Stimulated activated CD8-positive, alpha-beta memory T cell treated with anti-CD3 and anti-CD28 coated beads, Interleukin-12 subunit alpha, Interleukin-12 subunit beta, amount 100 ng/mL, for 1 hour (primary cell): ENCODE measurements around the gene ADCY5.

Source experiments
- DNase-seq: peaks from one replicate; pipeline ENCODE4 v3.0.0-alpha.2; 2020; ENCODE audit warnings: low read depth

The ADCY5 gene

GRCh38 chr3:123286308-123287023, 162.4 kb downstream of the ADCY5 start:
- no peak for DNase-seq

GRCh38 chr3:123285931-123286307, 163.0 kb downstream of the ADCY5 start:
- no peak for DNase-seq

- DNase-seq: no peak
Observed at GRCh38 chr3:123285479-123285878, 163.4 kb downstream of the ADCY5 start.

DNA sequence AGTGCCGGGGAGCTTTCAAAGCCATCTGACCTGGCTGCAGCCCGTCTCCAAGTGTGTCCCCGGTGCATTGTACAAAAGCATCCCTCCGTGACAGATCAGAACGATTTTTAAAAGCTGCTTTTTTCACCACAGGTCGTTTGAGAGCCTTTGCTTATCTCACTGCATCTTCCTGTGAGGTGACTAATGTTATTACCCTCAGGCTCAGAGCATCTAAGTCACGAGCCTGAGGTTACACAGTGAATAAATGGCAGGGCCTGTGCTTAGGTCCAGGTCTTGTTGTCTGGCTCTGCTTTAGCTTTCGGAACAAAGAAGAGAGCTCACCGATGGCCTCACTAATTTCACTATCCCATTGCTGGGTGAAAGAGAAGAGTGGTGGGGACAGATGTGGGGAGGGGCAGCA, 163.8 kb downstream of the ADCY5 start:
- DNase-seq: no peak

DNA sequence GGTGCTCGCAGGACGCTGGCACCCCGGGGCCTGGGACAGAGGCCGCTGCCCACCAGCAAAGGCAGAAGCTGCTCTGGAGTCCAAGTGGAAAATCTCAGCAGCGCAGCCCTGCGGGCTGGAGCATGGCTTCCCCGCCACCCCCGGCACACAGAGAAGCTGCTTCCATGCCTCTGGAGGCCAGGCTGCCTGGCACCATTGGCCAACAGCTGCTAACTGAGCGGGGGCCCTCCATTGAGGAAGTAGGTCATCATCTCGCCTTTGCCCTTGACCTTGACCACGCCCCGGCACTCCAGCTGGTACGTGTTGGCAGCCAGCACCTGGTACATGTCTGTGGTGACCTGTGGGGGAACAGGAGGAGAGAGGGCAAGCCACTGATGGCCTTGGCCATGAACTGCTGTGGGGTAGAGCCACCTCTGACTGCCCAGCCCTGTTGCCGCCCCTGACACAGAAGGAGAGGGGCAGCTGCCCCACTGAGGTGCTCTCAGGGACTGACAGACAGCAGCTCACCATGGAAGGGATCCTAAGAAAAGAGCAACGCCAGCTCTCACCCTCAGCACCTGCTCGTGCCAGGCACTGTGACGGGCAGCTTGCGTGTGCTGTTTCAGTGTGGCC, 164.4 kb downstream of the ADCY5 start:
- no peak for DNase-seq

GRCh38 chr3:123283657-123284398, 165.1 kb downstream of the ADCY5 start:
- no peak for DNase-seq

GRCh38 chr3:123283074-123283473, 165.8 kb downstream of the ADCY5 start:
- DNase-seq: no peak

- DNase-seq: no peak
Observed at GRCh38 chr3:123282461-123282860, 166.4 kb downstream of the ADCY5 start.

DNA sequence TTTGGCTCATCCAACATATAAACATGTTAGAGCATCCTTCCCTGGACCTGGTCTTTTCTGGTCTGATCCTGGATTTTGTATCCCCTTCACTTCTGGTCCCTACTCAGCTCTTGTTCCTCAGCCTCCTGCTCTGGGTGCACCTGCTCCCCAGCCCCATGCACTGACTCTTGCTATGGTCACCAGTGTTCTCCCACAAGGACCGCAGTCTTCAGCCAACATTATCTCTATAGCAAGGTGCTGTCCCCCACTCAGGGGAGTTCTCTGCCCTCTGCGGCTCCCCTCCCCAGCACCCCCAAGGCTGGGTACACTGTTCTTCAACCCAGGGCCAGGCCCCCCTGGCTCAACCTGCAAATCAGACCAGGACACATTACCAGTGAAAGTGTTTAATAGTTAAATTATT, 167.0 kb downstream of the ADCY5 start:
- no peak for DNase-seq

- DNase-seq: no peak
Observed at GRCh38 chr3:123281406-123281805, 167.5 kb downstream of the ADCY5 start.

DNA sequence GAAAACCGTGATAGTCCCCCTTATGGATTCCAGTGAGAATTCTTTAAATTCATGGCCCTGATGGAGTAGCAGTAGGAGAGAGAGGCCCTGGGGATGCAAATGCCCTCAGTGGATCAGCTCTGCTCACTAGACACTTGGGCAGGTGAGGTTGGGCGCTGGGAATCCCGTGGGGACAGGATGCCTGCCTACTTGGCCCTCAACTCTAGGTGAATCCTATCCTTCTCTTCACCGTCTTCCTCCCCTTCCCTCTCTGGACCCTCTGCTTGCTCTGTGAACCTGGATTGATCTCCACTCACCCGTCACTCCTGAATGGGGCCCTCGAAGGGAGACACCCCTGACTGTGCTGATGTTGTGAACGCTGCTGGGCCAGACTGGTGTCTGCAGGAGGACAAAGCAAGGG, 169.8 kb downstream of the ADCY5 start:
- DNase-seq: no peak

DNA sequence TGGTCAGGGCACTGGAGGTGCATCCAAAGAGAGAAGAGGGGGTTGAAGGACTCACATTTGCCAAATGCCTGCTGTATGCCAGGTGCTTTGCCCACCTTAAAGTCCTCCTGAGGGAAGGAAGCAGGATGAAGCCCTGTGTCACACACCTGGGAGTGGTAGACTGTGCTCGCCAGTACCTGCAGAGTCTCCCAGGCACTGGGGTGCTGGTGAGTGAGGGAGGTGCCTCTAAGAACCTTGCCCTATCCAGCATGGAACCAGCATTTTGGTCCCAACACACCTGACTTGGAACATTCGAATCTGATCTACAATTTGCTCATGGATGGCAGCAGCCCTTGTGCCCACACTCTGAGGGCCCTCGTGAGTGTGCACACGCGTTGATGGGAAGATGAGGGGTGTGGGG, 170.4 kb downstream of the ADCY5 start:
- DNase-seq: no peak

- DNase-seq: no peak
Observed at GRCh38 chr3:123277106-123277505, 171.8 kb downstream of the ADCY5 start.

DNA sequence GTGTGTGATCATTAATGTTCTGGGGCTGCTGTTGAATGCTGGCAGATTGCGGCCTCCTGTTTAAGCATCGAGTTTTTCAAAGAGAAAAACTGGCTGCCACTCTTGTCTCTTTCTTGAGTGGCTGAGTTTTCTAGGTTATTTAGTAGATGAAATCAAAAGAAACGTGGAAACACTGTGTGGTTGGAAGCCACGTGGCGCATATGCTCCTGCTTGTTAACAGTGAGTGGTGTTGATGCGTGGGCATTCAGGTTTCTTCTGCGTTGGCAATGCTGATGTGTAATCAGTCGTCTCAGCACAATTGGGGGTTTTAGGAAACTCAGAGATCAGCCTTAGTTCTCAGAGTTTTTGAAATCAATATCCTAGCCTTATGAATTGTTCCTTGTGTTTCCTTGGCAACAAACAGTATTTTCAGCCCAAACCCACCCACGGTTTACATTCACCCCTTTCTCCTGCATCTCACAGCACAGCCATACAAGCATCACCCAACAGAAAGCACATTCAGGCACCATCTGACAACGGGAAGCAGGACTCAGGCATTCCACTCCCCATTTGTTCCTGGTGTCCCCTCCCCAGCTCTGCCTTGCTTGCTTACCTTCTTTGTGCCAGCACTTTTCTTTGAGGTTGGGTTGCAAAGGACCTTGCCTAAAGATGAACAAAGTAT, 172.4 kb downstream of the ADCY5 start:
- DNase-seq: no peak

DNA sequence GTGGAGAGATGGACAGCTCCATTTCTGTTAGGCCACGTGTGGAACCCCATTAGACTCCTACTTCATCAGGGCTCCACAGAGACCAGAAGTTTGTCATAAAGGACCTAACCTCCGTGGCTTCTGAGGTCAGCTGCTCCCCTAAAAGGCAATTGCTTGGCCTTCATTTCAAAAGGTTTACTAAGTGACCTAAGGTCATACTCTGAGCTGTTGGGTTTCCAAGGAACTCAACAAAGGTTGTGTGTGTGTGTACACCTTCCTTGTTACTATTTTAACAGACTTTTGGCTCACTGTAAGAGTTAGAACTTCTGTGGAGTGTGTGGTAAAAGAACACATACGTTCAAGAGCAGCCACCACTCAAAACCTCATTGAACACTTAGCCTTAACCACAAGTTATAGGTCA, 173.2 kb downstream of the ADCY5 start:
- no peak for DNase-seq

GRCh38 chr3:123272547-123272946, 176.3 kb downstream of the ADCY5 start:
- DNase-seq: no peak

DNA sequence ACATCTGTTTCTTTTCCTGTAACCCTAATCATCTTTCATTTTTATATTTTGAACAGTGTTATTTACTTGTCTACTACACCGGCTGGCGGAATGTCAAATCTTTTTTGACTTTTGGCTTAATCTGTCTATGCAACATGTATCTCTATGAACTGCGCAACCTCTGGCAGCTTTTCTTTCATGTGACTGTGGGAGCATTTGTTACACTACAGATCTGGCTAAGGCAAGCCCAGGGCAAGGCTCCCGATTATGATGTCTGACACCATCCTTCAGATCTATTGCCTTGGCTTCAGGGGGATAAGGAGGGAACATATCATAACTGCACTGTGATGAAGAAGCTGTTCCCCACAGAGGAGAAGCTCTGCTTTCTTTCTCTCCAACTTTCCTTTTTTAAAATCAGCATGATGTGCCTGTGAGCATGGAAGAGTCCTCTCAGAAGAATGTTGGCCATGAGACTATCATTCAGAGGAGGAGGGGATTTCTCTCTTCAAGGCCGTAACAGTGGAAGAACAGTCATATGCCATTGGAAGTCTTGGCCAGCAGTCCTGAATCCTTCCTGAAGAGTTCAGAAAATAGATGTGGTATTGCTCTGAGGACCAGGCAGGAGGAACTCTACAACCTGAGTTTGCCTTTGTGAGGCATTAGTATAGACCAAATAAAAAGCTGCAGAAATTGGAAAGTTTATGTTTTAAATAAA, 177.3 kb downstream of the ADCY5 start:
- DNase-seq: no peak

DNA sequence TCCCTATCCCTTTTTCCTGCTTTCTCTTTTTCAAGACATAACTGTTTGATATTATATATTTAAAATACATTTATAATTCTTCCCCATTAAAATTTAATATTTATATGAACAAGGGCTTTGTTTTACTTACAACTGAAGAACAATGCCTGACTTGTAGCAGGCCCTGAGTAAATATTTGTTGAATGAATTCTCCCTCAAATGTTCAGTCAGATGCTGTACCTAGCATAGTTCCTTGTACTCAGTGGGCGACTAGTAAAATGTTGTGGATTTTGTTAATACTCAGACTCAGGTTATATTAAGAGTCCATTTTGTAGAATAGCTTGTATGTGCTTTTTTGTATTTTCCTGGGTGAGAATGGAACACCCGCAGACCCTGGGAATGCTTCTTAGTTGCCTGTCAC, 178.1 kb downstream of the ADCY5 start:
- no peak for DNase-seq

DNA sequence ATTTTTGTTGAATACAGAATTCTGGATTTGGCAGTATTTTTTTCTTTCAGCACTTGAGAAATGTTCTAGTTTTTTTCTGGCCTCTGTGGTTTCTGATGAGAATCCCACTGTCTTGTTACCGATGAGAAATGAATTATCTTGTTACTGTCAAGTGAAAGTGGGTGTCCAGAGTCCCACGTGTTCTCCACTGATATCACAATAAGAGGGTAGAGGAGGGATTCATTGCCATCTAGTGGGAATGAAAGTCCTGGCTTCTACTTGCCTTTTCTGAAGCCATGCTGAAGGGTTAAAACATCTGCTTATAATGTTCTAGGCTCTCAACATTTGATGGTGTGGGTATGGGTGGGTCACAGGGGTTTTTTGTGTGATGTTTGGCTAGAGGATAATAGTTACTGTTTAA, 181.1 kb downstream of the ADCY5 start:
- DNase-seq: no peak

GRCh38 chr3:123263941-123264340, 184.9 kb downstream of the ADCY5 start:
- DNase-seq: no peak

DNA sequence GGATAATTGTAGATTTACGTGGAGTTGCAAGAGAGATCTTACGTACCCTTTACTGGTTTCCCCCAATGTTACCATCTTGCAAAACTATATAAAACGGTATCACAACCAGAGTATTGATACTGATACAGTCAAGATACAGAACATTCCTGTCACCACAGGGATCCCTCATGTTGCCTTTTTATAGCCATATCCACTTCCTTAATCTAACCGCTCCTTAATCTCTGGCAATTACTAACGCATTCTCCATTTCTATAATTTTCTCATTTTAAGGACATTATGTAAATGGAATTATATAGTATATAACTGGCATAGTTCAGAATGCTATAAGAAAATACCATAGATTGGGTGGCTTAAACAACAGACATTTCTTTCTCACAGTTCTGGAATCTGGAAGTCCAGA, 186.0 kb downstream of the ADCY5 start:
- no peak for DNase-seq

DNA sequence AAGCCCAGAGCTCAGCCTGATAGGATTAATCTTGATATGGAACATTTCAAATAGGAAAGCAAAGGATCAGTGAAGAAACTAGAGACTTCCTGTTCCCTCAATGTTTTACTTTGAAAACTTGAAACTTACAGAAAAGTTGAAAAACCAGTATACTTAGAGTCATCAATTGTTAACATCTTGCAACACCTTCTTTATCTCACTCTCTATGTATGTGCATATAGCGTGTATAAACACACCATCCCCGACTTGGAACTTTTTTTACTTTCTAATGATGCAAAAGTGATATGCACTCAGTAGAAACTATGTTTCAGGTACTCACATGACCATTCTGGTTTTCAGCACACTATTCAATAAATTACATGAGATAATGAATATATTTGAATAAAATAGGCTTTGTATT, 186.7 kb downstream of the ADCY5 start:
- no peak for DNase-seq
